Right ventricle myocardium superior (tissue), 1 donor: ENCODE results near the gene APBB2. TPM values are rescaled to one million over a fixed set of nuclear protein-coding genes. Genes with fewer than 3 reads are reported as not detected.

Experiments
- ATAC-seq: fragments of 200-7000 bp; cut with Tn5 transposase; one replicate; pipeline ENCODE4 v1.9.1; 2020; ENCODE audit warnings: mild to moderate bottlenecking; ENCODE audit not compliant: poor library complexity
- DNase-seq: peaks from one replicate; pipeline ENCODE4 v3.0.0-alpha.2; 2020
- intact Hi-C: fragments of 100-400 bp; cut with DNase I; formaldehyde crosslinking; loops from one replicate; pipeline ENCODE4 v1.11.2; 2022
- total RNA-seq: library from RNA; stranded (reverse); fragmentation: NEBNext Ultra II Directional; extraction: Animal tissue kit (Norgen Biotek cat#: 25700); gene quantifications from one replicate; pipeline ENCODE4 v1.2.1, GENCODE V29; 2021
- donor health status: DM: no; HTN: yes; CAD: no; lungs with severe emphysema.

The APBB2 gene
- total RNA-seq, 1 donor from 2014 or later, result 22.5 TPM

- intact Hi-C loops, result no loop called here
- DNase-seq, result no peak
- no peak for ATAC-seq
Measured at GRCh38 chr4:40888933-40889332, 325.4 kb downstream of the APBB2 start.

- no peak for DNase-seq
- intact Hi-C loops, result no loop called here
- ATAC-seq, result peak; percentile 36
Measured at GRCh38 chr4:40887764-40888131, 326.6 kb downstream of the APBB2 start.

- ATAC-seq, result no peak
- intact Hi-C loops, result no loop called here
- DNase-seq, result no peak
Measured at GRCh38 chr4:40886931-40887763, 327.2 kb downstream of the APBB2 start.

GRCh38 chr4:40881851-40882250 lies 332.5 kb downstream of the APBB2 start:
- DNase-seq (no peak), ATAC-seq (no peak)
- intact Hi-C loops, result no loop called here

GRCh38 chr4:40881096-40881495 lies 333.2 kb downstream of the APBB2 start:
- intact Hi-C loops, result no loop called here
- no peak for ATAC-seq
- no peak for DNase-seq

GRCh38 chr4:40878548-40879055 lies 335.7 kb downstream of the APBB2 start:
- DNase-seq (no peak), ATAC-seq (no peak)
- intact Hi-C loops, result no loop called here

GRCh38 chr4:40877081-40877480 lies 337.3 kb downstream of the APBB2 start:
- intact Hi-C loops, result no loop called here
- ATAC-seq, result no peak
- DNase-seq, result no peak

GRCh38 chr4:40875507-40876150 lies 338.7 kb downstream of the APBB2 start:
- DNase-seq (no peak), ATAC-seq (no peak)
- intact Hi-C loops, result no loop called here

- ATAC-seq (no peak), DNase-seq (no peak)
- intact Hi-C loops, result no loop called here
Measured at GRCh38 chr4:40874901-40875300, 339.4 kb downstream of the APBB2 start.

- ATAC-seq (no peak), DNase-seq (no peak)
- intact Hi-C loops, result no loop called here
Measured at GRCh38 chr4:40874331-40874730, 340.0 kb downstream of the APBB2 start.

- no peak for DNase-seq
- no peak for ATAC-seq
- intact Hi-C loops, result no loop called here
Measured at GRCh38 chr4:40871695-40872250, 342.6 kb downstream of the APBB2 start.

GRCh38 chr4:40870150-40870549 lies 344.2 kb downstream of the APBB2 start:
- ATAC-seq (no peak), DNase-seq (no peak)
- intact Hi-C loops, result no loop called here

- intact Hi-C loops, result no loop called here
- ATAC-seq (no peak), DNase-seq (no peak)
Measured at GRCh38 chr4:40865696-40866095, 348.6 kb downstream of the APBB2 start.

GRCh38 chr4:40864531-40864930 lies 349.8 kb downstream of the APBB2 start:
- ATAC-seq (no peak), DNase-seq (no peak)
- intact Hi-C loops, result no loop called here

GRCh38 chr4:40858962-40859361 lies 355.4 kb downstream of the APBB2 start:
- intact Hi-C loops, result no loop called here
- no peak for DNase-seq
- ATAC-seq, result no peak

GRCh38 chr4:40857956-40858355 lies 356.4 kb downstream of the APBB2 start:
- ATAC-seq (no peak), DNase-seq (no peak)
- intact Hi-C loops, result no loop called here

GRCh38 chr4:40856840-40857362 lies 357.4 kb downstream of the APBB2 start:
- DNase-seq (peak; percentile 84), ATAC-seq (peak; percentile 99)
- intact Hi-C loops, result no loop called here

- ATAC-seq (no peak), DNase-seq (no peak)
- intact Hi-C loops, result no loop called here
Measured at GRCh38 chr4:40856277-40856839, 358.0 kb downstream of the APBB2 start.

- intact Hi-C loops, result no loop called here
- DNase-seq (no peak), ATAC-seq (no peak)
Measured at GRCh38 chr4:40850496-40850895, 363.8 kb downstream of the APBB2 start.
